Endothelial cell of umbilical vein (primary cell): Measurements from ENCODE around the gene FKBP14. TPM values are rescaled to one million over a fixed set of nuclear protein-coding genes. Genes with fewer than 3 reads are reported as not detected.
A peak's percentile ranks its signal among the peaks of the same experiment; 100 is the strongest.

Experiments used
- Bru-seq: library from RNA; stranded (reverse); fragments of 400-500 nt; gene quantifications from one replicate; lab custom pipeline; 2021; lab: Mats Ljungman, UMichigan
- BruChase-seq, 2 experiments: library from RNA; stranded (reverse); fragments of 400-500 nt; gene quantifications; one replicate each; lab custom pipeline; 2021; lab: Mats Ljungman, UMichigan
- BruUV-seq: library from RNA; stranded (reverse); fragments of 400-500 nt; replicated peaks from 2 replicates; lab custom pipeline; 2021; lab: Mats Ljungman, UMichigan
- CTCF ChIA-PET: fragments of 300-600, 350-600 bp; sonication (Branson Sonifier 250); formaldehyde crosslinking; loops from one replicate; lab custom pipeline; 2021; ENCODE audit warnings: antibody characterized with exemption, inconsistent platforms; lab: Charles Lee
- POLR2A ChIA-PET: fragments of 300-600, 350-600 bp; sonication (Branson Sonifier 250); formaldehyde crosslinking; loops from one replicate; lab custom pipeline; 2021; ENCODE audit warnings: antibody characterized with exemption, inconsistent platforms; lab: Charles Lee
- DNase-seq: peaks from one replicate; pipeline ENCODE4 v3.0.0-alpha.2; 2011; ENCODE audit warnings: low read depth, low spot score
- FAIRE-seq: peaks from 2 replicates; lab custom pipeline; 2011; peaks lifted over from hg19 to GRCh38; lab: Jason Lieb, UNC
- H2AFZ ChIP-seq: 2 replicates; pipeline ENCODE4 v1.6.0; 2012; ENCODE audit warnings: low read depth, low read length, control low read depth, inconsistent platforms
- H3K27ac ChIP-seq: 2 replicates; pipeline ENCODE4 v1.5.1; 2011; ENCODE audit warnings: low read depth, mild to moderate bottlenecking, control low read depth, low read length, moderate library complexity; ENCODE audit not compliant: insufficient read depth
- H3K27me3 ChIP-seq, 2 experiments: 2 replicates each; pipeline versions ENCODE4 v1.6.0 to v1.6.1; 2011; ENCODE audit warnings: low read length in 2 of 2, mixed read lengths in 1 of 2; ENCODE audit not compliant: control insufficient read depth in 2 of 2, insufficient read depth in 2 of 2
- H3K36me3 ChIP-seq, 2 experiments: 2 replicates in 1 of 2; 3 replicates in 1 of 2; pipeline ENCODE4 v1.5.1; 2011; ENCODE audit warnings: low read length in 2 of 2, mild to moderate bottlenecking in 1 of 2, moderate library complexity in 1 of 2; ENCODE audit not compliant: control insufficient read depth in 2 of 2, insufficient read depth in 2 of 2; ENCODE audit errors: extremely low read depth in 1 of 2
- H3K4me1 ChIP-seq: 3 replicates; pipeline ENCODE4 v1.5.1; 2011; ENCODE audit warnings: mild to moderate bottlenecking, low read length; ENCODE audit not compliant: control insufficient read depth, insufficient read depth; ENCODE audit errors: extremely low read depth
- H3K4me2 ChIP-seq: 2 replicates; pipeline ENCODE4 v1.6.1; 2011; ENCODE audit warnings: low read length, control low read depth, mixed read lengths; ENCODE audit not compliant: insufficient read depth
- H3K4me3 ChIP-seq, 3 experiments: fragments of 200-600 bp in 1 of 3; sonication (generic), shearing (Covaris generic) in 1 of 3; replicated peaks in 1 of 3; 2 replicates each; pipeline ENCODE4 v1.5.1; 2011 to 2016; ENCODE audit warnings: control low read depth in 3 of 3, low read length in 3 of 3, mild to moderate bottlenecking in 2 of 3, inconsistent platforms in 1 of 3, low read depth in 1 of 3, moderate library complexity in 1 of 3; ENCODE audit not compliant: insufficient read depth in 1 of 3
- H3K79me2 ChIP-seq: 2 replicates; pipeline ENCODE4 v1.6.0; 2012; ENCODE audit warnings: low read length, inconsistent platforms; ENCODE audit not compliant: control insufficient read depth, insufficient read depth
- H3K9ac ChIP-seq: replicated peaks from 2 replicates; pipeline ENCODE3; 2011; ENCODE audit warnings: low read length, control low read depth; ENCODE audit not compliant: insufficient read depth; ENCODE audit errors: extremely low read depth
- H3K9me1 ChIP-seq: replicated peaks from 3 replicates; pipeline ENCODE4 v1.6.0; 2011; ENCODE audit warnings: mild to moderate bottlenecking, low read length; ENCODE audit not compliant: control insufficient read depth, insufficient read depth; ENCODE audit errors: extremely low read depth
- H3K9me3 ChIP-seq: replicated peaks from 2 replicates; pipeline ENCODE4 v1.5.1; 2012; ENCODE audit warnings: low read length, inconsistent platforms; ENCODE audit not compliant: control insufficient read depth, insufficient read depth
- H4K20me1 ChIP-seq: replicated peaks from 2 replicates; pipeline ENCODE3; 2011; ENCODE audit warnings: mild to moderate bottlenecking, low read length; ENCODE audit not compliant: control insufficient read depth, insufficient read depth; ENCODE audit errors: extremely low read depth
- CTCF ChIP-seq, 2 donors: IDR thresholded peaks; 1 replicate in 1 of 2; 2 replicates in 1 of 2; pipeline ENCODE4 v1.5.1; 2011; ENCODE audit warnings: low read length in 2 of 2, mild to moderate bottlenecking in 2 of 2, moderate library complexity in 2 of 2, control low read depth in 1 of 2, inconsistent platforms in 1 of 2, low read depth in 1 of 2; ENCODE audit not compliant: insufficient read depth in 1 of 2; ENCODE audit errors: extremely low read depth in 1 of 2
- EZH2 ChIP-seq: IDR thresholded peaks from 2 replicates; pipeline ENCODE4 v1.6.1; 2012; ENCODE audit warnings: borderline replicate concordance, low read depth, mild to moderate bottlenecking, moderate library complexity, low read length, inconsistent platforms; ENCODE audit not compliant: severe bottlenecking
- FOS ChIP-seq: IDR thresholded peaks from 2 replicates; pipeline ENCODE4 v1.6.1; 2011; ENCODE audit warnings: mild to moderate bottlenecking, low read length, moderate library complexity, borderline replicate concordance; ENCODE audit not compliant: insufficient read depth
- GATA2 ChIP-seq: IDR thresholded peaks from 2 replicates; pipeline ENCODE4 v1.7.0; 2011; ENCODE audit warnings: low read depth, mild to moderate bottlenecking, moderate library complexity, mixed read lengths, low read length; ENCODE audit not compliant: insufficient read length, insufficient read depth
- MAX ChIP-seq: IDR thresholded peaks from 2 replicates; pipeline ENCODE4 v1.6.1; 2011; ENCODE audit not compliant: insufficient read depth, insufficient read length
- MYC ChIP-seq: IDR thresholded peaks from one replicate; pipeline ENCODE4 v1.6.1; 2011; ENCODE audit warnings: mild to moderate bottlenecking, low read depth, low read length
- POLR2A ChIP-seq: IDR thresholded peaks from 2 replicates; pipeline ENCODE4 v1.6.1; 2012; ENCODE audit warnings: low read depth, mild to moderate bottlenecking, control low read depth, low read length
- POLR2AphosphoS5 ChIP-seq: IDR thresholded peaks from 2 replicates; pipeline ENCODE4 v1.6.1; 2012; ENCODE audit warnings: low read depth, mild to moderate bottlenecking, control low read depth, low read length, moderate library complexity; ENCODE audit not compliant: insufficient read depth
- dilution Hi-C: fragments of 300-500 bp; cut with MboI; formaldehyde crosslinking; loops from one replicate; pipeline ENCODE4 v1.15.0; 2019; ENCODE audit warnings: low sequenced_read_pairs; ENCODE audit not compliant: extremely low pct_ligation_motif_present
- intact Hi-C: fragments of 100-400 bp; cut with micrococcal nuclease; formaldehyde crosslinking; loops from one replicate; pipeline ENCODE4 v1.10.0; 2022
- long read RNA-seq: library from polyadenylated mRNA; stranded (forward); transcript quantifications from one replicate; pipeline ENCODE4 v2.0.0, GENCODE V29; 2021
- polyA minus RNA-seq, 3 experiments: library from RNA; depleted of rRNA, polyadenylated mRNA; stranded (reverse); fragments of >200 nt; gene quantifications; 1 replicate in 1 of 3; 2 replicates in 2 of 3; pipeline ENCODE4 v1.2.3, GENCODE V29; 2011
- polyA plus RNA-seq, 4 experiments: library from polyadenylated mRNA; depleted of rRNA in 3 of 4; stranded (reverse) in 3 of 4; unstranded in 1 of 4; fragments of >200 nt; gene quantifications; 2 replicates each; pipeline versions ENCODE4 v1.2.1 to v1.2.3, GENCODE V29; 2011 to 2012; ENCODE audit warnings: missing spikeins in 1 of 4
- total RNA-seq: library from RNA; stranded (reverse); gene quantifications from 2 replicates; pipeline ENCODE4 v1.2.3, GENCODE V29; 2021

The FKBP14 gene
- total RNA-seq (37.4 and 37.6 TPM in 2 replicates), polyA plus RNA-seq (7.2 and 9.8 TPM in 2 replicates), polyA minus RNA-seq (18.2 and 18.4 TPM in 2 replicates), Bru-seq, nascent RNA (percentile 79 among the genes with signal in this experiment), BruChase-seq, experiment 1, labeled RNA remaining after a 6-hour chase (percentile 94 among the genes with signal in this experiment), BruChase-seq, experiment 2, labeled RNA remaining after a 2-hour chase (percentile 83 among the genes with signal in this experiment)
- polyA plus RNA-seq (2011; cell fraction: cytosol; rRNA removed): 11.2 and 12.3 TPM in 2 replicates
- polyA plus RNA-seq (2011; cell fraction: nucleus; rRNA removed): 6.2 and 8.9 TPM in 2 replicates
- 25.2 and 39.1 TPM in 2 replicates for polyA plus RNA-seq (2012)
- polyA minus RNA-seq (2011; cell fraction: cytosol; rRNA and poly(A)+ RNA removed): 3.6 TPM
- polyA minus RNA-seq (2011; cell fraction: nucleus; rRNA and poly(A)+ RNA removed): 7.5 and 13.4 TPM in 2 replicates
- long read RNA-seq, full-length matches to known transcripts: 63 of 74 reads
- long read RNA-seq, partial matches to known transcripts: 0 of 74 reads
- long read RNA-seq, other reads (novel, unspliced or antisense): 11 of 74 reads

- H3K4me3 ChIP-seq: peak within 1 kb of the TSS; percentile 74 to 100 (median 99)
- no peaks in the 10 kb centered on the region for H3K9me1 ChIP-seq
- peaks cover 45% of the 10 kb centered on the region for H3K79me2 ChIP-seq
- no peaks in the 10 kb centered on the region for H3K9me3 ChIP-seq
- ChIA-PET POLR2A (interaction anchor here (1.3 kb wide), 1 partner anchor 36 kb away, joined by 5 read pairs; the partner anchor contains the start of gene SCRN1), CTCF (interaction anchor here (0.7 to 1.4 kb wide), 4 partner anchors 9 to 105 kb away, joined by 3 to 4 read pairs (median 4); no protein-coding TSS in a partner anchor)
- peaks cover 6% of the 10 kb centered on the region for H4K20me1 ChIP-seq
- no peaks in the 10 kb centered on the region for H3K36me3 ChIP-seq
- peaks cover 35% of the 10 kb centered on the region for H3K4me1 ChIP-seq
- peak; percentile 98 for DNase-seq
- TSS peak; percentile 82 for BruUV-seq
- H3K9ac ChIP-seq: peak within 1 kb of the TSS; percentile 93
- no peaks in the 10 kb centered on the region for H3K27me3 ChIP-seq
- peak within 1 kb of the TSS; percentile 99 for H3K4me2 ChIP-seq
- dilution Hi-C loops (no loop called here), intact Hi-C loops (loop anchor here (1.0 to 5.0 kb wide), 4 partner anchors 36 to 256 kb away; partner anchors contain the start of gene ZNRF2)
- TF ChIP-seq EZH2 (no peak), CTCF (IDR thresholded peaks at IDR 0.05; ENCODE audit: extremely low read depth in 1 of 2, insufficient read depth in 1 of 2, low read depth in 1 of 2, low read length in 2 of 2) (no peak), GATA2 (no peak), POLR2A (peak; percentile 79), POLR2AphosphoS5 (peak; percentile 77), FOS (no peak), MAX (no peak), MYC (no peak)
- peak within 1 kb of the TSS; percentile 100 for H2AFZ ChIP-seq
- H3K27ac ChIP-seq: peak within 1 kb of the TSS; percentile 83
- FAIRE-seq: peak; percentile 98
Observed at GRCh38 chr7:30026229-30027064, at the start of gene FKBP14. Gene FKBP14, minus strand, starts transcription at chr7:30026702. Its CDS starts 194 bp downstream, at chr7:30026508.
